Hepatocyte (in vitro differentiated cells): ENCODE data around the gene HLF. TPM values are rescaled to one million over a fixed set of nuclear protein-coding genes. Genes with fewer than 3 reads are reported as not detected.

Source experiments
- DNase-seq: peaks from one replicate; pipeline ENCODE4 v3.0.0-alpha.2; 2016; ENCODE audit warnings: low spot score
- H2AFZ ChIP-seq: fragments of 200-600 bp; sonication (generic); 2 replicates; pipeline ENCODE4 v1.6.0; 2016; ENCODE audit warnings: antibody characterized with exemption, mild to moderate bottlenecking
- H3K27ac ChIP-seq: fragments of 200-600 bp; sonication (generic); 2 replicates; pipeline ENCODE4 v1.5.1; 2016; ENCODE audit warnings: mild to moderate bottlenecking
- H3K27me3 ChIP-seq: fragments of 200-600 bp; sonication (generic); 2 replicates; pipeline ENCODE4 v1.6.1; 2016
- H3K36me3 ChIP-seq: fragments of 200-600 bp; sonication (generic); replicated peaks from 2 replicates; pipeline ENCODE4 v1.5.1; 2016; ENCODE audit warnings: low read depth; ENCODE audit not compliant: insufficient read depth
- H3K4me1 ChIP-seq: fragments of 200-600 bp; sonication (generic); 2 replicates; pipeline ENCODE4 v1.5.1; 2016; ENCODE audit warnings: mild to moderate bottlenecking, moderate library complexity; ENCODE audit not compliant: insufficient read depth
- H3K4me2 ChIP-seq: fragments of 200-600 bp; sonication (generic); 2 replicates; pipeline ENCODE4 v1.6.0; 2016
- H3K4me3 ChIP-seq: fragments of 200-600 bp; sonication (generic); 2 replicates; pipeline ENCODE4 v1.5.1; 2016; ENCODE audit warnings: mild to moderate bottlenecking
- H3K79me2 ChIP-seq: fragments of 200-600 bp; sonication (generic); 2 replicates; pipeline ENCODE4 v1.6.0; 2017; ENCODE audit warnings: mild to moderate bottlenecking
- H3K9me2 ChIP-seq: fragments of 200-600 bp; sonication (generic); replicated peaks from 2 replicates; pipeline ENCODE4 v1.6.0; 2017; ENCODE audit warnings: mild to moderate bottlenecking; ENCODE audit not compliant: insufficient read depth
- H3K9me3 ChIP-seq: fragments of 200-600 bp; sonication (generic); 2 replicates; pipeline ENCODE4 v1.5.1; 2016; ENCODE audit warnings: low read depth, mild to moderate bottlenecking
- H4K20me1 ChIP-seq: fragments of 200-600 bp; sonication (generic); 2 replicates; pipeline ENCODE4 v1.6.0; 2016; ENCODE audit warnings: mild to moderate bottlenecking; ENCODE audit not compliant: insufficient read depth, poor library complexity, severe bottlenecking
- CTCF ChIP-seq: fragments of 200-600 bp; sonication (generic); IDR thresholded peaks from 2 replicates; pipeline ENCODE4 v1.5.1; 2016; ENCODE audit warnings: antibody characterized with exemption, mild to moderate bottlenecking; ENCODE audit not compliant: poor library complexity
- EZH2 ChIP-seq: fragments of 200-600 bp; sonication (generic); IDR thresholded peaks from 2 replicates; pipeline ENCODE4 v1.6.1; 2016; ENCODE audit warnings: antibody characterized with exemption, mild to moderate bottlenecking, borderline replicate concordance
- EZH2phosphoT487 ChIP-seq: fragments of 200-600 bp; sonication (generic); IDR thresholded peaks from one replicate; pipeline ENCODE4 v1.6.1; 2018; ENCODE audit warnings: antibody characterized with exemption, mild to moderate bottlenecking, low read depth, moderate library complexity; ENCODE audit not compliant: unreplicated experiment, severe bottlenecking
- WGBS: methylation state at CpG from one replicate; pipeline ENCODE4 v1.1.6; 2016; ENCODE audit warnings: low lambda C conversion rate; ENCODE audit errors: missing lambda C conversion rate; 5-methylcytosine and 5-hydroxymethylcytosine counted together
- polyA plus RNA-seq: library from polyadenylated mRNA; unstranded; fragments of >200 nt; fragmentation: Nextera tagmentation; extraction: Ambion mirVana; gene quantifications from 2 replicates; pipeline ENCODE4 v1.2.1, GENCODE V29; 2016
- total RNA-seq: library from RNA; depleted of rRNA; stranded (reverse); fragments of >200 nt; gene quantifications from 2 replicates; pipeline ENCODE4 v1.2.3, GENCODE V29; 2014

HLF gene
- total and polyA plus RNA-seq, 2 experiments from 2014 or later, result 0.48 to 0.60 TPM

DNA sequence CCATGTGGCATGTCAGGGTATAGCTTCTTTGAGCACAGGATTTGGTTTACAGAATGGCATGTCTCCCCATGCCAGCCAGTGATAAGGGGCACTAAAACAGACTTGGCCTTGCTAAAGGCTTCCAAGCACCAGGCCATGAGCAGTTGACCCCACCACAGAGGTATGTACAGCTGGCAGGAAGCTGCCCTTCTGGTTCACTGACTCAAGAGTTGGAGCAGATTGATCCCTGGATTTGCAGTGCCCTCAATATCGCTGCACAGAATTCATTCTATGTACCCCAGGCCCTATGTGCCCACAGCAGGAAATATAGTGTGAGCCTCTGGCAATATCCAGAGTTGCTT, 24.3 kb downstream of the HLF start:
- Histone ChIP-seq H3K27ac (no peak overlapping the region), H3K4me3 (no peak overlapping the region), H3K27me3 (no peaks in the 10 kb centered on the region), H3K4me2 (no peak overlapping the region), H3K79me2 (no peaks in the 10 kb centered on the region), H3K9me2 (no peaks in the 10 kb centered on the region), H3K36me3 (no peaks in the 10 kb centered on the region), H3K9me3 (no peaks in the 10 kb centered on the region), H2AFZ (no peak overlapping the region), H4K20me1 (no peaks in the 10 kb centered on the region), H3K4me1 (peaks cover 24% of the 10 kb centered on the region)
- 96% methylated on average over 1 of the region's 1 CpG for WGBS
- no peak for TF ChIP-seq EZH2phosphoT487
- no peak for TF ChIP-seq EZH2
- TF ChIP-seq CTCF, result no peak
- no peak for DNase-seq

GRCh38 chr17:55289978-55290377, 25.2 kb downstream of the HLF start:
- no peak for DNase-seq
- H4K20me1 ChIP-seq, result no peaks in the 10 kb centered on the region
- no peaks in the 10 kb centered on the region for H3K27me3 ChIP-seq
- no peak overlapping the region for H2AFZ ChIP-seq
- no peaks in the 10 kb centered on the region for H3K9me2 ChIP-seq
- no peaks in the 10 kb centered on the region for H3K9me3 ChIP-seq
- H3K4me3 ChIP-seq, result no peak overlapping the region
- no peak for TF ChIP-seq EZH2
- no peak overlapping the region for H3K27ac ChIP-seq
- H3K4me2 ChIP-seq, result no peak overlapping the region
- H3K36me3 ChIP-seq, result no peaks in the 10 kb centered on the region
- 94% methylated on average over 4 of the region's 4 CpGs for WGBS
- H3K79me2 ChIP-seq, result no peaks in the 10 kb centered on the region
- peaks cover 17% of the 10 kb centered on the region for H3K4me1 ChIP-seq

- Histone ChIP-seq H3K27ac (no peak overlapping the region), H3K27me3 (no peaks in the 10 kb centered on the region), H2AFZ (no peak overlapping the region), H3K9me3 (no peaks in the 10 kb centered on the region), H3K36me3 (no peaks in the 10 kb centered on the region), H3K9me2 (no peaks in the 10 kb centered on the region), H3K4me1 (peaks cover 13% of the 10 kb centered on the region), H3K79me2 (no peaks in the 10 kb centered on the region), H4K20me1 (no peaks in the 10 kb centered on the region), H3K4me3 (no peak overlapping the region), H3K4me2 (no peak overlapping the region)
- no peak for DNase-seq
- WGBS, result 97% methylated on average over 5 of the region's 5 CpGs
- no peak for TF ChIP-seq CTCF
- TF ChIP-seq EZH2phosphoT487, result no peak
- TF ChIP-seq EZH2, result no peak
These were observed 25.8 kb downstream of the HLF start for GRCh38 chr17:55290492-55291113.

GRCh38 chr17:55291114-55291507, 26.4 kb downstream of the HLF start:
- H3K79me2 ChIP-seq, result no peaks in the 10 kb centered on the region
- no peak overlapping the region for H3K4me3 ChIP-seq
- 90% methylated on average over 1 of the region's 1 CpG for WGBS
- H3K9me3 ChIP-seq, result no peaks in the 10 kb centered on the region
- H3K4me1 ChIP-seq, result peaks cover 8% of the 10 kb centered on the region
- H3K36me3 ChIP-seq, result no peaks in the 10 kb centered on the region
- no peak overlapping the region for H2AFZ ChIP-seq
- no peaks in the 10 kb centered on the region for H3K9me2 ChIP-seq
- TF ChIP-seq EZH2phosphoT487, result no peak
- TF ChIP-seq EZH2, result no peak
- TF ChIP-seq CTCF, result no peak
- no peak for DNase-seq
- H3K27ac ChIP-seq, result no peak overlapping the region
- no peaks in the 10 kb centered on the region for H4K20me1 ChIP-seq
- no peak overlapping the region for H3K4me2 ChIP-seq
- H3K27me3 ChIP-seq, result no peaks in the 10 kb centered on the region
